Ascending aorta (tissue), 2 donors: ENCODE results near the gene SPRY4. TPM values are rescaled to one million over a fixed set of nuclear protein-coding genes. Genes with fewer than 3 reads are reported as not detected.

Source experiments
- DNase-seq, 2 donors: peaks; one replicate each; pipeline ENCODE4 v3.0.0-alpha.2; 2019; ENCODE audit warnings: low spot score in 2 of 2
- H3K27ac ChIP-seq, 2 donors: fragments of 200-600 bp; sonication (generic); one replicate each; pipeline ENCODE4 v1.5.1; 2016 to 2017; ENCODE audit warnings: mild to moderate bottlenecking in 1 of 2
- H3K27me3 ChIP-seq: fragments of 200-600 bp; sonication (generic); one replicate; pipeline ENCODE4 v1.5.1; 2017
- H3K36me3 ChIP-seq, 2 donors: fragments of 200-600 bp; sonication (generic); one replicate each; pipeline ENCODE4 v1.5.1; 2016
- H3K4me1 ChIP-seq, 2 donors: fragments of 200-600 bp; sonication (generic); one replicate each; pipeline ENCODE4 v1.5.1; 2016 to 2017; ENCODE audit warnings: mild to moderate bottlenecking in 1 of 2
- H3K4me3 ChIP-seq, 2 donors: fragments of 200-600 bp; sonication (generic); one replicate each; pipeline ENCODE4 v1.5.1; 2016 to 2017; ENCODE audit warnings: mild to moderate bottlenecking in 1 of 2
- H3K9me3 ChIP-seq, 2 donors: fragments of 200-600 bp; sonication (generic); one replicate each; pipeline ENCODE4 v1.5.1; 2016
- intact Hi-C: fragments of 100-400 bp; cut with DNase I; formaldehyde crosslinking; loops from one replicate; pipeline ENCODE4 v1.15.1; 2023
- total RNA-seq: library from RNA; depleted of rRNA; stranded (reverse); fragments of >200 nt; gene quantifications from one replicate; pipeline ENCODE4 v1.1.0, GENCODE V29; 2016
- TF ChIP-seq, protein P1 (sequence below), 3 experiments: fragments of 200-600 bp in 2 of 3; fragments of 450-650 bp in 1 of 3; sonication (generic) in 2 of 3; IDR thresholded peaks; one replicate each; pipeline ENCODE4 v1.5.1; 2016 to 2019; ENCODE audit warnings: antibody characterized with exemption in 3 of 3, mild to moderate bottlenecking in 1 of 3, moderate library complexity in 1 of 3

Gene SPRY4
- total RNA-seq, 1 donor from 2014 or later: 111 TPM

- TF ChIP-seq, protein P1, sequence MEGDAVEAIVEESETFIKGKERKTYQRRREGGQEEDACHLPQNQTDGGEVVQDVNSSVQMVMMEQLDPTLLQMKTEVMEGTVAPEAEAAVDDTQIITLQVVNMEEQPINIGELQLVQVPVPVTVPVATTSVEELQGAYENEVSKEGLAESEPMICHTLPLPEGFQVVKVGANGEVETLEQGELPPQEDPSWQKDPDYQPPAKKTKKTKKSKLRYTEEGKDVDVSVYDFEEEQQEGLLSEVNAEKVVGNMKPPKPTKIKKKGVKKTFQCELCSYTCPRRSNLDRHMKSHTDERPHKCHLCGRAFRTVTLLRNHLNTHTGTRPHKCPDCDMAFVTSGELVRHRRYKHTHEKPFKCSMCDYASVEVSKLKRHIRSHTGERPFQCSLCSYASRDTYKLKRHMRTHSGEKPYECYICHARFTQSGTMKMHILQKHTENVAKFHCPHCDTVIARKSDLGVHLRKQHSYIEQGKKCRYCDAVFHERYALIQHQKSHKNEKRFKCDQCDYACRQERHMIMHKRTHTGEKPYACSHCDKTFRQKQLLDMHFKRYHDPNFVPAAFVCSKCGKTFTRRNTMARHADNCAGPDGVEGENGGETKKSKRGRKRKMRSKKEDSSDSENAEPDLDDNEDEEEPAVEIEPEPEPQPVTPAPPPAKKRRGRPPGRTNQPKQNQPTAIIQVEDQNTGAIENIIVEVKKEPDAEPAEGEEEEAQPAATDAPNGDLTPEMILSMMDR (IDR thresholded peaks at IDR 0.05): no peak
- Histone ChIP-seq H3K9me3 (no peaks in the 10 kb centered on the region), H3K4me1 (peaks cover 4 to 46% of the 10 kb centered on the region in 2 donors), H3K27me3 (no peaks in the 10 kb centered on the region), H3K4me3 (peak overlapping the region; percentile 41 to 83), H3K36me3 (peaks cover 0 to 8% of the 10 kb centered on the region in 2 donors), H3K27ac (peak overlapping the region; percentile 63 to 96)
- intact Hi-C loops: loop anchor here (5.0 kb wide), 2 partner anchors 32 to 167 kb away; no protein-coding TSS in a partner anchor
- no peak for DNase-seq
Measured at GRCh38 chr5:142319560-142320429, 5.0 kb downstream of the SPRY4 start.

DNA sequence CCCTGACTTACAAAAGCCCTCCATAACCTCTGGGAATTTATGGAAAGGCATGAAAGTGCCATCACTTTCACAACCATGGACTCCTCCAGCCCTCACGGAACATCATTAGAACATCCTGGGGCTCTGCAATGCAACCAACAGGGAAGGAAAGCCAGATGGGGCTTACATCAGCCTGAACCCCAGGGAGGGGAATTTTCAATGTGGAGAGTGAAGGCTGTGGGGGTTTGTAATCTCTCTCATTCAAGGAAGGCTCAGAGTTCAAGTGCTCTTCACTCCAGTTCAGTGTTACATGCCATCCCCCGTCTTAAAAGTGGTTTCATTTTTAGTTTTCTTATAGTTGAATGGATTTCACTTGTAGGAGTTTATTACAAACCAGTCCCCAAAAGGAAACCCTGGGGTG is 5.7 kb downstream of the SPRY4 start:
- Histone ChIP-seq H3K27ac (peak overlapping the region; percentile 29 to 96), H3K4me1 (peaks cover 6 to 53% of the 10 kb centered on the region in 2 donors), H3K4me3 (peak overlapping the region; percentile 29 to 83), H3K27me3 (no peaks in the 10 kb centered on the region), H3K9me3 (no peaks in the 10 kb centered on the region), H3K36me3 (peaks cover 4 to 15% of the 10 kb centered on the region in 2 donors)
- DNase-seq: no peak
- TF ChIP-seq, protein P1 (IDR thresholded peaks at IDR 0.05): no peak
- intact Hi-C loops: no loop called here

DNA sequence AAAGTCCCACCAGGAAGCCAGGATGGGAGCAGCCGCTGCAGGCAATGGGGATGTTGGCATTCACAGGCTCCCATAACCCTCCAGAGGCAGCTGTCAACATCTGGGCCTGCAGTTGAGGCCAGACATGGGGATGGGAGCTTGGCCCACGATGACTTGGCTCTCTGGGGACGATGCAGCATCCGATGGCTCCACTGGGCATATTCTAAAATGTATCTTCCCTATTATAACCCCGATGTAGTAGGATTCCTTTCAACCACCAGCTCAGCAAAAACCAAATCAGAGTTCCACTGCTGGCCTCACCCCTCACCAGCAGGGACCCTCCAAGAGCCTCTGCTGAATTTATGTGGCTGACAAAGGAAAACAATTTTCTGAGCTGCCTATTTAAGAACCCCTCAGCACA is 7.1 kb downstream of the SPRY4 start:
- Histone ChIP-seq H3K27ac (peak overlapping the region; percentile 41 to 96), H3K4me1 (peaks cover 9 to 63% of the 10 kb centered on the region in 2 donors), H3K36me3 (peaks cover 6 to 28% of the 10 kb centered on the region in 2 donors), H3K27me3 (no peaks in the 10 kb centered on the region), H3K4me3 (no peak overlapping the region), H3K9me3 (no peaks in the 10 kb centered on the region)
- no peak for DNase-seq
- TF ChIP-seq, protein P1 (IDR thresholded peaks at IDR 0.05): no peak
- intact Hi-C loops: no loop called here

GRCh38 chr5:142317173-142317572 is 7.6 kb downstream of the SPRY4 start:
- DNase-seq: no peak
- peaks cover 9 to 61% of the 10 kb centered on the region in 2 donors for H3K4me1 ChIP-seq
- intact Hi-C loops: no loop called here
- H3K27me3 ChIP-seq: no peaks in the 10 kb centered on the region
- no peaks in the 10 kb centered on the region for H3K9me3 ChIP-seq
- H3K36me3 ChIP-seq: peaks cover 9 to 34% of the 10 kb centered on the region in 2 donors
- peak overlapping the region; percentile 41 to 96 for H3K27ac ChIP-seq
- no peak overlapping the region for H3K4me3 ChIP-seq
- TF ChIP-seq, protein P1 (IDR thresholded peaks at IDR 0.05): no peak

DNA sequence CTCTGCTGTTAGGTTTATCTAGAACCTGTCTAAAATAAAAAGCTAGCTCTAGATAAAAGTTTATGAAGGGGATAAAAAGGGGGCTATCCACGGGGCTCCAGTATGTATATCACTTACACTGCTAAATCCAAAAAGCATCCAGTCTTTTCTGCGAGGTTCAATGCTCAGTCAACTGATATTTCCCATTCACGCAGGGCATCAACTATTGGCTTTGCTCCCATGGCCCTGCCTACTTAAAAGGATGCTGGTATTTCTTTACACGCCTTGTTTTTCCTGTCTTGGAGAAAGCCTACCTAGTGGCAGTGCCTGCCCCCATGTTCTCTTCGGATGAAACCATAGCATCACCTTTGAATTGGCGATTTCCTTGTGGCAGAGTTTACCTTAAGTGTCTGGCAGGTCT is 8.1 kb downstream of the SPRY4 start:
- TF ChIP-seq, protein P1 (IDR thresholded peaks at IDR 0.05): no peak
- intact Hi-C loops: no loop called here
- Histone ChIP-seq H3K27me3 (no peaks in the 10 kb centered on the region), H3K4me1 (peaks cover 9 to 58% of the 10 kb centered on the region in 2 donors), H3K36me3 (peaks cover 12 to 39% of the 10 kb centered on the region in 2 donors), H3K27ac (peak overlapping the region; percentile 41 to 96), H3K4me3 (no peak overlapping the region), H3K9me3 (no peaks in the 10 kb centered on the region)
- no peak for DNase-seq
